NCI-H1105 (cell line): ENCODE results near the gene CPB2.
A peak's percentile ranks its signal among the peaks of the same experiment; 100 is the strongest.

ENCODE experiments used
- DNase-seq: peaks from one replicate; lab custom pipeline; 2025; lab: John Stamatoyannopoulos, UW

The CPB2 gene

GRCh38 chr13:46104868-46105267 lies at the start of gene CPB2:
Gene CPB2, minus strand, starts transcription at chr13:46105033. Its CDS starts 24 bp downstream, at chr13:46105009.
- DNase-seq: no peak

DNA sequence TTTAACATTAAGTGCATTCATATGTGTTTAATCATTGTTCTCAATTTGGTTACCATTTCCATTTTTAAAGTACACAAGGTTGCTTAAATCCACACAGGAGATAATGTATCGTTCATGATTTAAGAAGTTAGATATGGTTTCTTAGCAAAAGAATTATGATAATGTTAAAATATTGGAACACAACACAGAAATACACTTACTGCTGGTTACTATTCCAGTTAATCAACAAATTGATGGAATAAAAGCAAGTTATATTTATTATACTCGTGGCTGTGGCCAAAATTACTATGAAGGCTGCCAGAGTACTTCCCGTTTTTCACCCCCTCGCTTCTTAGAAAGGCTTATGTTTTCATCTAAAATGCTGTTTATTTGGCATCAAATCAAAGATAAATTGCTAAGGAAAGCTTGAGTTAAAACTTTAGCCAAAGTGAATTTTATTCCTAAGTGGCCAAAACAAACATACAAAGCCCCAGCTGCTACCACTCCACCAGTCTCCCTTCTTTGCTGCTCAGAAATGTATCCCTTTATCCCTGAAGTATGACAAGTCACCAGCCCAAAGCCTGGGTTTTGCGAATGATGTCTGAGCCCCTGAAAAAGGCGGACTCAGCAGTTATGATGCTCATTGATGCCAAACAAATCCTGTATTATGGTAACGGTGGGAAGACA lies 49.4 kb upstream of the CPB2 start:
- DNase-seq: no peak

GRCh38 chr13:46152627-46153328 lies 47.9 kb upstream of the CPB2 start:
- DNase-seq: no peak

DNA sequence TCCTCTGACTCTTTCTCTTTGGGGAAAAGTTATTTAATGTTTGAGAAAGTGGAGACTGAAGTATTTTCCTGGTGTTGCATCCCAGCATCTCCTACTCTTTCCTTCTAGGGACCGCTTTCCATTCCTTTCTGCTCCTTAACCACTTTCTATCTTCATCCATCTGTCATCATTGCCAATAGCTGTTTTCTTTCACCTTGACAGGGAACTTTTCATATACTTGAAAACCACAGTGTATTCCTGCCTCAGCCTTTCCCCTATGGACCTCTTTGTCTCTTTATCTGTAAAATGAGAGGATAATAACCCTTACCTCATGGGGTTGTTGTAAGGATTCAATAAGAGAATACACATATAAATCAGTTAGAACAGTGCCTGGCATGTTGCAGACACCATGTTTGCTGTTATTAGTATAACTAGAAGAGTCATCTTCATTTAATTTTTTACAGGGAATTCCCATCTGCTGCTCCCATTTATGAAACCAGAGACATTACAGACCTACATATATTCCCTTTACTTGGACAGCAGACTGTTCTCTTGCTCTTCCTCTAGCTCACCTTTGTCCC lies 45.4 kb upstream of the CPB2 start:
- DNase-seq: no peak

GRCh38 chr13:46149272-46150133 lies 44.7 kb upstream of the CPB2 start:
- DNase-seq: no peak

GRCh38 chr13:46146898-46147297 lies 42.1 kb upstream of the CPB2 start:
- DNase-seq: no peak

GRCh38 chr13:46145950-46146349 lies 41.1 kb upstream of the CPB2 start:
- no peak for DNase-seq

GRCh38 chr13:46145135-46145534 lies 40.3 kb upstream of the CPB2 start:
- DNase-seq: no peak

DNA sequence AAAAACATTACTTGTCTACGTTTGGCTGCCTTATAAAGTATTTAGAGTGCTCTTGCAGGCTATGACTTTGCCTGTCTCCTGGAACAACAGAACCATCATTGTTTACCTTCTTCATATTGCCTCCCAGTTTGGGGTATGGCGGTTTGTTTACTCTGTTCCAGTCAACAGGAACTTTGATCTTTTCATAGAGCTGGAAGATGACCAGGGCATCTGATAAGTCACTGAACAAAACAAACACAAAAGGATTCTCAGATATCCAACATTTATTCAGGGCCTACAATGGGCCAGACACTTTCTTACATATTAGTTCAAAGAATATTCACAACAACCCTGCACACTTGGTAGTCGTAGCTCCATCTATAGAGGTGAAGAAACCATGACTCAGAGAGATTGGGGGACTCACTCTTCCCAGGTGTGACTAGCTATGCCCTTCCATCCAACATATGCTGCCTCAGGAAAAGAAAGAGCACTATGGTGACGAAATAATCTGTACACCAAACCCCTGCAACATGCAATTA lies 38.4 kb upstream of the CPB2 start:
- DNase-seq: no peak

- no peak for DNase-seq
Measured at GRCh38 chr13:46142776-46143175, 37.9 kb upstream of the CPB2 start.

DNA sequence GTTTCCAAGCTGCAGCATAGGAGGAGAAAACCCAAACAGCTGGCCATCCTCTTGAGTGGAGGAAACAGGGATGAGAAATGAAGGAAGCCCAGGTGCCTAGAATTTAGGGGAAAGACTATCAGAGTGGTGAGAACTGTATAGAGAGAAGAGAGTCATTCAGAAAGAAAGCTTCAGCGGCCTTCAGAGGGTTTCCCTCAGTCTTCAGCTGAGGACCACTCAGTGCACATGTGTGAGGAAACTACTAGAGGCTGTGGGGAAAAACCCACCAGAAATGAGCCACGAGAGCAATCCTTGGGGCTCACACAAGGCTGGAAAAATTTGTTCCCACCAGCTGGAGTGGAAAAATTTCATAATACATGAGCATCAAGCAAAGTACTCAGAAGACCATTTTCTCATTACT lies 35.2 kb upstream of the CPB2 start:
- DNase-seq: no peak

DNA sequence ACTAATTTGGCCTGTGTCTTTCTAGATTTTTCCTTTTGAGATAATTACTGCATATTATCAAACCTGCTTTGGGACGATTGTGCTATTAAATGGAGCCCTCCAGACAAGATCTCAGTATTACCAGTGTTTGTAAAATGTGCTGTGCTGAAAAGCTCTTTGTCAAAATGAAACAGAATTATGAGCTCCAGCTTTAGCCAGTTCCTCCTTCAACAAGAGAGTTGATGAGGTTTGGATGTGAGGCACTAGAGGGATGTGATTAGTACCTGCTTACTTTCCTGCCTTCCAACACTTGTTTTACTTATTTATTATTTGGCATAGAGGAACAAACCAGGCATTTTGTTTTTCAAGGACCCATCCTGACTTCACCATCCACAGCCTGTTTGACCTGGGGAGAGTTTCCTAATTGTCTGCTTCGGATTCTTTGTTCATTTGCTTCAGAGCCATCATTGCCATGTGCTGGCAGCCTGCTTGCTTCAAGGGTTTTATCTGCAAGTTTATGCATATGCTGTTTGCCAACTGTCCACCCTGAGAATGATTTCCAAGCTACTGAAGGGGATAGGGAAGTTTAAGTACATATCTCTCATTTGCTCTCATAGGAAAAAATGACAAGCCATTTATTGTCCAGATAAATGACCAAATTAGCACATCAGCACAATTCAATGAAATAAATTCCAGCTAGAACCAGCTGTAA lies 32.9 kb upstream of the CPB2 start:
- no peak for DNase-seq

DNA sequence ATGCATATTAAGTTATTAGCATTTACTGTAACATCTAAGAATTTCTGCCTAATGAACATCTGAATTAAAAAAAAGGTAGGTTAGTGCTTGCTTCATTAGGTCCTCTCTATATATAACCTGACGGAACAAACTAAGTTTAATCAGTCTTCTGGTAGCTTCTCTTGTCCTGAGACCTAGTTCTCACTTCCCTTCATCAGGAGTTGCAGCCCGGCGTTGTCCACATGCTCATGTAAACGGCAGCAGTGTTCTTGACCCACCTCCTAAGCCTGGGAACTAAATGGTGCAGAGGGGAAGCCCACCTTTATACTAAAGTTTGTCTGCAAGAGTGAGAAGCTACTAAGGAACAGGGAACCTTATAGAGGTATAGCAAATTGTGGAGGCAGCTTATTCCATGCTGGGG lies 31.9 kb upstream of the CPB2 start:
- no peak for DNase-seq

DNA sequence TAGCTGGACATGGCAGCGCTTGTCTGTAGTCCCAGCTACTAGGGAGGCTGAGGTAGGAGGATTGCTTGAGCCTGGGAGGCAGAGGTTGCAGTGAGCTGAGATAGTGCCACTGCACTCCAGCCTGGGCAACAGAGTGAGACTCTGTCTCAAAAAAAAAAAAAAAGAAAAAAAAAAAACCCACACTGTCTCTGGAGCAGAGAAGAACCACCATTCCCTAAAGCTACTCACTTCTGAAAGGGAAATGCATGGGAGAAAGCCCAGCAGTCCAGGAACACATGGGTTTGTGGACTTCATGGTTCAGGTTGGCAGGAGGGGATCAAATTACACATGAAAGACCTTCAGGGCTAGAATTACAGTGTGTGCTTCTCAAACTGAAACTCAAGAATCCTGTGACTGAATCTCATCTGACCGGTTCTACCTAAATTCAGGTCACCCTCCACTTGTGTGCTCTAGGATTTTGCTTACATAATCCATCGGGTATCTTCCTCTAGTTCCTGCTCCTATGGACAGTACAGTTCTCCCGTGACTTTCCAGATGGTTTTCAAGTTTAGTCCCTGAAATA lies 30.2 kb upstream of the CPB2 start:
- peak; percentile 20 for DNase-seq

DNA sequence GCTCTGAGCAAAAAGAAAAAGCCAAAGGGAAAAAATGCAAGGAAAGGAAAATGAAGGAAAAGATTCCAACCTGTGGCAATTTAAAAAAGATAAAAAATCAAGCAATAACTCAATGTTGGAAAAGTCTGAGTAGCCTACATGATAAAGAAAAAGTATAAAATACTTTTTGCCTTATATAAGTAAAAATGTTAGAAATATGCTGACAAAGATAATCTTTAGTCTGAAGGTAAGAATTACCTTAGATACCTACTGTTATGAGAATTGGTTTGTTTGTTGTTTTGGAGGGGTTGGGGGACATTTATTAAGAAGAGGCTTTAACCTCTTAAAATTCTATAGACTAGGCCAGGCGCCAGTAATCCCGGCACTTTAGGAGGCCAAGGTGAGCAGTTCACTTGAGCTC lies 29.7 kb upstream of the CPB2 start:
- no peak for DNase-seq

GRCh38 chr13:46132109-46132508 lies 27.3 kb upstream of the CPB2 start:
- DNase-seq: no peak

GRCh38 chr13:46131705-46132104 lies 26.9 kb upstream of the CPB2 start:
- no peak for DNase-seq

GRCh38 chr13:46129955-46130618 lies 25.3 kb upstream of the CPB2 start:
- DNase-seq: no peak

GRCh38 chr13:46129124-46129523 lies 24.3 kb upstream of the CPB2 start:
- no peak for DNase-seq

DNA sequence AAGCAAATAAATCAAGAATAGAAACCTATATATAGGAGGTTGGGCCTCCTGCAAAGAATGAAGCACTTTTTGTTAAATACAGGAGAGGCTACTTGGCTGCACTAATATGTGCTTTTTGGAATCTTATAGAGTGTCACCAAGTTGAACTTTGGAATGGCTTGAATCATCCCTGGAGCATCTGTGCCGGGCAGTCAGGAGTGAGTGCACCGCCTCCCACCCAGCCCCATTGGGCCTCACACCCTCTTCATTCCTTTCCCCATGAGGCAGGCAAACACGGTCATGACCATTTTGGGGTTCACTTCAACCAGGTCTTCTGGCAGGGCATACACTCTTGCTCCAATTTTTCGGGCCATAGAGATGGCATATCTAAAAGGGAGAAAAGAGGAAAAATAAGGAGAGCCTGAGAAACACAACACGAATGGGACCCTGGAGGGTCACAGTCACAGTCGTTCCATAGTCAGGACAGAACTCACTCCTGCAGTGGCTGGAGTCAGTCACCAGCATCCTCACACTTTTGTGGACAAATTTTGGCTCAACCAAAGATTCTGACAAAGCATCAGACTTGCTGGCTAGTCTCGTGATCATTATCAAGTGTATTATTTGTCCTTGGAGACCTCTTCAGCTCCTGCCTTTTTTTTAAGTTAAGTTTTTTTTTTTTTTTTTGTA lies 22.7 kb upstream of the CPB2 start:
- no peak for DNase-seq
